Urothelium cell line (cell line): ENCODE measurements around the gene CRAMP1.
A peak's percentile ranks its signal among the peaks of the same experiment; 100 is the strongest.
"Not testable (repeated sequence)": the region's sequence is repeated elsewhere in the genome, so short reads cannot be mapped to it uniquely, and the experiment has no call there.

ENCODE experiments used
- DNase-seq: peaks from one replicate; pipeline ENCODE4 v3.0.0; 2011; ENCODE audit warnings: low spot score, mixed read lengths
- FAIRE-seq: peaks from 2 replicates; lab custom pipeline; 2011; peaks lifted over from hg19 to GRCh38; lab: Jason Lieb, UNC

CRAMP1 gene

GRCh38 chr16:1674751-1675664 lies 62.8 kb downstream of the CRAMP1 start:
- peak; percentile 81 for FAIRE-seq
- peak; percentile 88 for DNase-seq

- FAIRE-seq = no peak
- DNase-seq = no peak
These were observed 64.5 kb downstream of the CRAMP1 start for GRCh38 chr16:1676661-1677060.

GRCh38 chr16:1677339-1677738 lies 65.2 kb downstream of the CRAMP1 start:
- DNase-seq (no peak), FAIRE-seq (no peak)

- FAIRE-seq (peak; percentile 90), DNase-seq (peak; percentile 99)
These were observed 65.9 kb downstream of the CRAMP1 start, which contains the start of gene JPT2 for GRCh38 chr16:1677942-1678499. JPT2 (plus strand) TSS chr16:1678279; CDS start chr16:1678313, 34 bp downstream.

GRCh38 chr16:1678500-1679098 lies 66.4 kb downstream of the CRAMP1 start:
- FAIRE-seq (peak; percentile 30), DNase-seq (peak; percentile 42)

- FAIRE-seq = no peak
- DNase-seq = no peak
These were observed 68.2 kb downstream of the CRAMP1 start for GRCh38 chr16:1680361-1680760.

GRCh38 chr16:1681032-1681431 lies 68.9 kb downstream of the CRAMP1 start:
- FAIRE-seq (no peak), DNase-seq (no peak)

GRCh38 chr16:1687427-1688316 lies 75.5 kb downstream of the CRAMP1 start:
- FAIRE-seq = no peak

GRCh38 chr16:1688807-1689560 lies 76.8 kb downstream of the CRAMP1 start:
- peak; percentile 92 for DNase-seq
- peak; percentile 94 for FAIRE-seq

More at GRCh38 chr16:1687427-1688316, 75.5 kb downstream of the CRAMP1 start:
- DNase-seq = no peak

GRCh38 chr16:1689853-1690252 lies 77.7 kb downstream of the CRAMP1 start:
- DNase-seq = no peak
- no peak for FAIRE-seq

- no peak for FAIRE-seq
- no peak for DNase-seq
These were observed 78.7 kb downstream of the CRAMP1 start for GRCh38 chr16:1690810-1691209.

GRCh38 chr16:1691276-1691675 lies 79.1 kb downstream of the CRAMP1 start:
- no peak for FAIRE-seq
- peak; percentile 32 for DNase-seq

GRCh38 chr16:1691956-1692355 lies 79.8 kb downstream of the CRAMP1 start:
- FAIRE-seq = peak; percentile 74
- peak; percentile 85 for DNase-seq

- FAIRE-seq (peak; percentile 61), DNase-seq (no peak)
These were observed 84.7 kb downstream of the CRAMP1 start for GRCh38 chr16:1696863-1697262.

GRCh38 chr16:1698680-1699079 lies 86.5 kb downstream of the CRAMP1 start:
- DNase-seq (no peak), FAIRE-seq (no peak)

GRCh38 chr16:1700246-1700645 lies 88.1 kb downstream of the CRAMP1 start:
- DNase-seq (no peak), FAIRE-seq (no peak)

GRCh38 chr16:1701216-1701878 lies 89.2 kb downstream of the CRAMP1 start:
- no peak for FAIRE-seq
- no peak for DNase-seq

- not testable (repeated sequence) for FAIRE-seq, DNase-seq
These were observed 93.1 kb downstream of the CRAMP1 start for GRCh38 chr16:1705324-1705687.

GRCh38 chr16:1705688-1706385 lies 93.7 kb downstream of the CRAMP1 start, which contains the start of gene MAPK8IP3:
MAPK8IP3 (plus strand) TSS chr16:1706195; CDS start chr16:1706340, 145 bp downstream.
- peak; percentile 97 for DNase-seq

More at GRCh38 chr16:1705688-1706385, 93.7 kb downstream of the CRAMP1 start, which contains the start of gene MAPK8IP3:
- FAIRE-seq = peak; percentile 96
